Activated effector memory CD4-positive, alpha-beta T cell treated with Interleukin-2 at 50 U/mL for 16 hours (primary cell): Measurements from ENCODE around the gene SPEM2.
A peak's percentile ranks its signal among the peaks of the same experiment; 100 is the strongest.
"Not testable (repeated sequence)": the region's sequence is repeated elsewhere in the genome, so short reads cannot be mapped to it uniquely, and the experiment has no call there.

Experiments used
- DNase-seq: peaks from one replicate; pipeline ENCODE4 v3.0.0-alpha.2; 2020

Gene SPEM2

DNA sequence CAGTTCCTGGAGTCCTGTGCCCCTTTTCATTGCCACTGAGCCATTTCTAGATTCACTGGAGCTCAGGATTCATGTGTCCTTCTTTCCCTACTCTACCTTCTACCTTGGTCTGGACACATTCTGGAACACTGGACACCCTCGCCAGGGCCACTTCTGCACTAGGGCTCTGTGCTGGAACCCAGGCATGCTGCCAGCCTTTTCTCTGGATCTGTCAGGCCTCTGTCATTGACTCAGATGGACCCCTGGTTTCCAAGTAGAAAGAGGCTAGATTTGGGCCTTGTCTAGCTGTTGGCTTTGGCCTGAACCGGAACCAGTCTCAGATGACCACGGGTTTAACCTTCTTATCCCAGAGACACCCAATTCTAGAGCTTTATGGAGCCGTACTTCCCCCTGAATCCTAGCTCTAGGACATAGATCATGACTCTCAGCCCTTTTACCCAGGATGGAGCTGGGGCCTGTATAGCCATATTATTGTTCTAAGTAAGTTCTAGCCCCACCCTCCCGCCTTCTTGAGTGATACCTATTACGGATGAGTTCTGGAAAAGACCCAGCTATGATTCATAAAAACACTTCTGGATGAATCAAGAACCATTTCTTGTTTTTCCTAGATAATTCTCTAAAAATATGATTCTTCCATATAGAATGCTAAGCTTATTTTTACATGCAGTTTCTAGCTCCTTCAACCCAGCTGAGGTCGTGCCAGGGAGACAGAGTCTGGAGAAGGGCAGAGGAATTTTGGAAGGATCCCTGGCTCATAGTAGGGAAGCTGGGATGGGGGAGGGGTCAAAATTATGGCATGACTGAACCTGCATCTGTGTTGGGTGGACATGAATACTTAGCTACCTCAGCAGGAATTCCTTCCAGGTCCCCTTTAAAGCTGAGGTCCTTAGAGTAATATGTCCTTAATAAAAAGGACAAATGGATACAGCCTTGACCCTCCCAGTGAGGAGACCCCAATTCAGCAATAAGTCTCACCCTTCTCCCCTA is 18.4 kb downstream of the SPEM2 start:
- DNase-seq = no peak

DNA sequence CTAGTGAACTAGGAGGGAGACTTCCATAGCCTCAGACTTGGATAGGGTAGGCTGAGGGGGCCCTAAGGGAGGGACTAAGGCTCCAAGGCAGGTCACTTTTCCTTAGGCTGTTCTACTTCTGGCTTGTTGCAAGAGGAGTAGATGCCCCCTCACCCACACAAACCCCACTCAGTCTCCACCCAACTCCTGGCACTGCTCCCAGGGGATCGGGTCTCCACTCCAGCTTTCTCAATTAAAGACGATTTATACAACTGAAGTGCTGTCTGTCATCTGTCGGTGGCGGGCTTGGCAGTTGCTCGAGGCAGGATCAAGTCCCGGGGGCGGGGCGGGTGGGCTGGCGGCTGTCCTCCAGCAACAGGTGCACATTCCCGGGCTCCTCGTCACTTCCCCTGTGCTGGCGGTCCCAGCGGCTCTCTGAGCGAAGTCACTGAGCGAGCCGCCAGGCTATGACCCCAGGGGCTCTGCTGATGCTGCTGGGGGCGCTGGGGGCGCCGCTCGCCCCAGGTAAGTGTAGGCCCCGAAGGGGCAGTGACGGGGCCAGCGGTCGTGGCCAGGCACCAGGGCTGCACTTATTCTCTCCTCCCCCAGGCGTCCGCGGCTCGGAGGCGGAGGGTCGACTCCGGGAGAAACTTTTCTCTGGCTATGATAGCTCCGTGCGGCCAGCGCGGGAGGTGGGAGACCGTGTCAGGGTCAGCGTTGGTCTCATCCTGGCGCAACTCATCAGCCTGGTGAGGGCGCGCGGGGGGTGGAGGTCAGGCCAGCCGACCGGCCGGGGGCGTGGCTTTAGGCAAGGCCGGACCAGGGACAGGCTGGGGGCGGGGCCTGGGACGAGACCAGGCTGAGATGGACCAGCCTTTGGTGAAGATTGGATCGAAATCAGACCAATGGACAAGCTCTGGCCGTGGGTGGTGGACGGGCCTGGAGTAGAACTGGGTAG is 19.5 kb downstream of the SPEM2 start, which contains the start of gene CHRNB1:
Gene CHRNB1 (plus strand): TSS at position 380 of the 937 bp plus-strand sequence. CDS start 67 bp downstream, at position 447.
- DNase-seq = no peak

DNA sequence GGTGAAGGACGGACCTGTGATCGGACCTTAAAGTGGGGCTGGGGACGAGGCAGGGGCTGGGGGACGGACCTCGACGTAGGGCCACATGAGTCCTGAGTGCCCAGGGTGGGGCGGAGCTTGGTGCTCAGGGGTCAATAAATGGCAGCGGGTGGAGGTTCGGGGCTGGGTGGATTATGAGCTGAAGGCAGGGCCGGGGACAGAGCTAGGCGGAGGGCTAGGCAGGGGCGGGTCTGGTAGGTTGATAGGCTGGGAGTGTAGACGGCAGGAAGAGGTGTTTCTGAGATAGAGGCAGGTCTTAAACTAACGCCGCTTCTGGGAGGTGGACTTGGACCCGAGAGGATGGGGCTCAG is 20.2 kb downstream of the SPEM2 start:
- DNase-seq = peak; percentile 19

DNA sequence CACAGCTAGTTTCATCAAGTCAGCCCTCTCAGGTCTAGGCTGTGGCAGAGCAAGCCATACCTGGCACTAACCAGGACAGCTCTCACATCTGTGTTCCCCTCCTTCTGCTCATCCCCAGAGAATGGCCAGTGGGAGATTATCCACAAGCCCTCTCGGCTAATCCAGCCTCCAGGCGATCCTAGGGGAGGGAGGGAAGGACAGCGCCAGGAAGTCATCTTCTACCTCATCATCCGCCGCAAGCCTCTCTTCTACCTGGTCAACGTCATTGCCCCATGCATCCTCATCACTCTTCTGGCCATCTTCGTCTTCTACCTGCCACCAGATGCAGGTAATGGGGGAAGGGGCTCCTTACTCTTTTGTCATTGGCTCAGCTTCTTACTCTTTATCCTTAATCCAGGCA is 23.0 kb downstream of the SPEM2 start:
- DNase-seq = no peak

DNA sequence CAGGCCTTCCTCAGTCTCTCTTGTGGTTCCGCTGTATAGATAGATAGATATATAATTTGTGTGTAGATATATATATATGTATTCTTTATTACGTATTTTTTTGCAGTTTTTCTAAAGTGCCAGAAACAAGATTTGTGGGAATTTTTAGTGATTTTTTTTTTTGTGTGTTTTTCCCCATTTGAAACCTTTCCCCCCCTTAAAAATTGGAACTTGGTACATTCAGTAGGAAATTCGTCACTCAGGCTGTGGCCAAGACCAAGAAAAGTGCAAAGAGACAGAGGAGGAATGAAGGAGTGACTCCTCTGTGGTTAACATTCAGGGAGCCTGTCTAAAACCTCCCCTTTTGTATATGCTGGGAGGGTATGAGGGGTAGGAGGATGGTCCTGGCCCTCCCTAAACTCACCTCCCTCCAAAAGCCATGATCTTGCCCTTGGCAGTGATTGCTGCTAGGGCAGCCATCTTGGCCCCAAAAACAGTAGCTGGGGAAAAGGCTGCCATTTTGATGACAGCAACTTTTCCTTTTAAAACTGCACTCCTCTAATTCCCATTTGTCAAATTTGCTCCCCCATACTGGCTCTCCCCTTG is 34.6 kb downstream of the SPEM2 start:
- DNase-seq = no peak

DNA sequence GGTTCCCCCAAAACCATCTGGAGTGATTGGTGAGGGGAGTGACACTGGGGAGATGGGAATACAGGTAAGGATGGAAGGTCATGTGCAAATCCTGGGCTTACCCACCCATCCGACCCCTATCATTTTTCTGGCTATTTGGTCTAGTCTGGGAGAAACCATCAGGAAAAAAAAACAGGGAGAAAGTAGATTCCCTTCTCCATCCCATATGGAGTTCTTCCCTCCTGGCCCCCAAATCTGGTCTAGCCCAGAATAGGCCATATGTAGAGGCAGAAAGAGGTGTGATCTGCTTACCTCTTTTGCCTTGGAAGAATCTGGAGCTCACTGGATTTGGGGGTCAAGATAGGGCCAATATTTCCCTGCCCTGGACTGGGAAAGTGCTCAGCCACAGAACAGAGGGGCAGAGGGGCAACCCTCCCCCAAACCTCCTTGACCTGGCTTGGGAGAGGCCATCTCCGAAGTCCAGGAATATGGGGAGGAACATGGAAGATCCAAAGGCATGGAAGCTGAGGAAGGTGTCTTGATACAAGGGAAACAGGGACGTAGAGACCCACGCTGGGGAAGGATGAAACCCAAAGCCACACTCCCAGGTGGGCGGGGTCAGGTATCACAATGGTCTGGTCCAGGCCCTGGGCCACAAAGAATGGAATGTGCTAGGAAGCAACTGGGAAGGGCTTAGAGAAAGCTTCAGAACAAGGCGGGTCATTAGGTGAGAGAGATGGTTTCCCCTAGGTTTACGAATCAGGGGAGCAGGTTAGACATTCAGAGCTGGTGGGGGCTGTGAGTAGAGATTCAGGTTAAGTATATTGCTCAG is 35.6 kb downstream of the SPEM2 start:
- no peak for DNase-seq

DNA sequence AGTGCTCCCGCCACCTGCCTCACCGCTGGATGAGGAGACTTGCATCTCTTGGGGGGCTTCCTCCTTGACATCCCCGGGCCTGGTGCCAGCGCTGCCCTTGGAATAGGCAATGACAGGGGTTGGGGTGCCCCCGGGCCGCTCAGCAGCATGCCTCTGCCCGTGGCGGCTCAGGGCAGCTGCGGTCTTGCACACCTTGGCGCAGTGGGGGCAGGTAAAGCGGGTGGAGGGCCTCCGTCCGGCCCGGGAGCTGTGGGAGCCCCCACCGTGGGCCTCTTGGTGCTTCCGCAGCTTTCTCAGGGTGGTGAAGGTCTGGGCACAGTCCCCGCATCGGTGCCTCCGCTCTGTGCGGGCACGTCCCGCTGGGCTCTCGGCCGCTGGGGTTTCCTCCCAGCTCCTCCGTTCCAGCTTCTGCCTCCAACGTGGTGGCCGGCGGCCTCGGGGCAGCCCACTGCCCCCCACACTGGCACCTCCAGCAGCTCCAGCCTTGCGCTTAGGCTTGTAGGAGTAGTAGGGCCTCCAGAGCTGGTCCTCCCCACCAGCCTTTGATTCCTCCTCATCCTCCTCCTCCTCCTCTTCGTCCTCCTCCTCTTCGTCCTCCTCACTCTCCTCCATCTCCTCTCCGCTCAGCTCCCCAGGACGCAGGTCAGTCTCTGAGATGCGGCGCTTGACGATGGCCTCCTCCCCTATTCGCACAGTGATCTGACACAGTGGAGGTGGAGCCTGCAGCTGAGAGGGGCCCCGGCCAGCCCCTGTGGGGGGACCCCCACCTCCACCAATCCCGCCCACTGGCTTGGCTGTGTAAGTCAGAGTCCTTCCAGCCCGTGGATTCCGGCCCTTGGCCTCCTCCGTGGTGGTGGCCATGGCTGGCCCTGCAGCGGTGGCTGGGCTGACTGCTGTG is 37.3 kb downstream of the SPEM2 start:
- DNase-seq = no peak

DNA sequence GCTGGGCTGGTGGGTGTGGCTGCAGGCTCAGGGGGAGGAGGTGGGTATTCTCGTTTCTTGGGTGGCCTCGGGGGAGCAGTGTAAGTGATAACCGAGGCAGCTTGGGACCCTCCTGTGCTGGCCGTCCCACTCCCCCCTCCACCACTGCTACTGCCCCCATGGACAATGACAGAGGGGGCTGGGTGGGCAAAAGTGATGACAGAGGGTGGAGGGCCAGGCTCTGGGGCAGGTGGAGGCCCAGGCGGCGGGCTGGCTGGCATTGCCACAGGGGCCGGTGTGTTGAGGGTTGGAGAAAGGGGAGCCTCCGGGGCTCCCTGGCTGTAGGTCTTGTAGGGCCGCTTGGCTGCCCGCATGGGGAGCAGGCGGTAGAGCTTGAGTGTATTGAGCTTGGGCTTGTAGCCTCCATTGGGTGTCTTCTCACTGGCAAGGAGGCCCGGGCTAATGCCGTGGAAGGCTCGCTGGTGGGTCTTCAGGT is 38.0 kb downstream of the SPEM2 start:
- no peak for DNase-seq

DNA sequence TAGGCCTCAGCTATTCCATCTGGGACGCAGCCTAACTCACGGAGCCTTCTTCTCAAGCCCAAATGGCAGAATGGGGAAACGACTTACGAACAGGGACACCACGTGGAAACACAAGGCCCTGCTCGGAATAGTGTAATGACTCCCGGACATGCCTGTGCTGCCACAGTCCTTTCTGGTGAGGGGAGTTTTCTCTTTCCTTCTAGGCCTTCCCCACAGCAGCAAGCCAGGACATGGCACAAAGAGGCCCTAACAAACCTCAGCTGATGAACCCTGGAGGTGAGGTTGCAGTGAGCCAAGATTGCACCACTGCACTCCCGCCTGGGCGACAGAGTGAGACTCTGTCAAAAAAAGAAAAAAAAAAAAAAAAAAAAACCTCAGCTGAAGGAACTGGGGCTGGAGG is 38.7 kb downstream of the SPEM2 start:
- DNase-seq = no peak

DNA sequence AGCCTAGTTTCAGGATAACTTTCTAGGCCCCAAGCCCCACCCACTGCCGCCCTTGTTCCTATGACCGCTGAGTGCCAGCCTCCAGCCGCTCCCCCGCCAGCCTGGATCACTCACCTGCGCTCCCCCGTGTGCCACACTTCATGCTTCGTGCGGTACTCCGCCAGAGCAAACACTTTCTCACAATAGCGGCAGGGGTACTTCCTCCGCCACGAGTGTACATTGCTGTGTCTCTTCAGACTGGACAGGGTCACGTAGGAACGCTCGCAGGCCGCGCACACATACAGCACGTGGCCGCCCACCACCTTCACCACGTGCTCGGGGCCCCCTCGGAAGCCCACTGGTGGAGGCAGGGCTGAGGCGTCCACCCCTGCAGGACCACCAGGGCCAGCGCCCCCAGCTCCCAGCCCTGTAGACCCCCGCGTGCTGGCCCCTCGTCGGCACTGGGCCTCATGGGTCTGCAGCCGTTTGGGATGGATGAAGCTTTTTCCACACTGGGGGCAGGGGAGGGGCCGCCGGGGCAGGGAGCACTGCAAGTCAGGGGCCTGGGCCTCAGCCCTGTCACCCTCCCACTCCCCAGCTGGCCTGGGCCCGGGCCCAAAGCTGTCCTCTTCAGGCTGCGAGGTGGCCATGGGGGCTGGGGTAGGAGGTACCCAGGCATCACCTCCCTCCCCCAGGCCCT is 40.3 kb downstream of the SPEM2 start:
- DNase-seq = no peak

DNA sequence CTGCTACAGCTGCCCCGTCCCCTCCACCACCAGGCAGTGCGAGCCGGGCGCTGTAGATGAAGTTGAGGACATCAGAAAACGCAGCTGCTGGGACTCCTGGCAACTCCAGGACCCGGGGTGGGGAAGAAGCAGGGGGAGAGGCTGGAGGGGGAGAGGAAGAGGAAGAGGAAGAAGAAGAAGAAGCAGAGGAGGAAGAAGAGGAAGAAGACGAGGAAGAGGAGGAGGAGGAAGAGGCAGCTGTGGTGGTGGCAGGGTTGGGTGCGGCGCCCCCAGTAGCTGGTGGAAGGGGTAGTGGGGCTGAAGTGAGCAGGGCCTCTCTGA is 40.9 kb downstream of the SPEM2 start:
- no peak for DNase-seq

DNA sequence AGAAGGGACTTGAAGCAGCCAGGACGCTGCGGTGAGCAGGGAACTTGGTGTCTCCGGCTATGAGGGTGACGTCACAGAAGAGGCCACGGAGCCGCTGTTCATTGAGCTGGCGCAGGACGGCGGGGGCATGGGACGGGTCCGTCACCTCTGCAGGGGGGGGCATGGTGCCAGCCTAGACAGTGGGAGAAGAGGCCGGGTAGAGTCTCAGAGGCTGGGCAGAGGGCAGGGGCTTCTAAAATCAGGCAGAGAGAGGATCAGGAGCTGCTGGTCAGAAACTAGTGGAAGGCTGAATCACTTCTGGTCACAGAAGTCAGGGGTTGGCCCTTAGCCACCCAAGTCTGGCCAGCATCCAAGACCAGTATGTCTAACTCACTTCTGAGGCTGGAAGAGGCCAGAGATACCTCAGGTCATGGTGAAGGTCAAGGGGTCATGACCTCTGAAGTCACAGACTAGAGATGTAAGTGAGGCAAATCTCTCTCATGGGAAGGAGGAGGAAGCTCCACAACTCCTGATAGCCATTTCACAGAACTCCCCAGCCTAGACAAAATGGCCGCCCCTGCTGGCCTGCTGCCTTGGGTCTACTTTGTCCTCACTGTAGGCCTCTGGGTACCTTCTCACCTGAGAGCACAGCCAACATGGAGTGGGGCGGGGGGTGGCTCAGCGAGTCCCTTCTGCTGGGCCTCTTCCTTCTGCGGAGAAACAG is 41.4 kb downstream of the SPEM2 start:
- no peak for DNase-seq

DNA sequence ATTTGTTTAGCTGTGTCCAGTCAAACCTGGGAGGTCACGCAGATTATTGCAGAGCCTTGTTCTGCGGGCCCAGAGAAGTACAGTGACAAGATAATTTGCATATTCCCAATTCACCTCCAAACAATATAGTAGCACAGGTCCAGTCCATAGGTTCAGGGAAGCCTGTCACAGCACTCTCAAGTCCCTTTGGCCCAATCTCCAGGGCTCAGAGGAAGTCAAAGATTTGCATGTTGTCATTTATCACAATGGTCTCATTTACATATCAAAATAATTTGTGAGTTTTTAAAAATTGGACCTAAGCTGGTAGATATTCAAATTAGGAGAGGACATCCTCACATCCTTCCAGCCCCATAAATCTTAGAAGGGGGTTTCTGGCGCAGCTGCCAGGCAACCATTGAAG is 42.1 kb downstream of the SPEM2 start:
- no peak for DNase-seq

DNA sequence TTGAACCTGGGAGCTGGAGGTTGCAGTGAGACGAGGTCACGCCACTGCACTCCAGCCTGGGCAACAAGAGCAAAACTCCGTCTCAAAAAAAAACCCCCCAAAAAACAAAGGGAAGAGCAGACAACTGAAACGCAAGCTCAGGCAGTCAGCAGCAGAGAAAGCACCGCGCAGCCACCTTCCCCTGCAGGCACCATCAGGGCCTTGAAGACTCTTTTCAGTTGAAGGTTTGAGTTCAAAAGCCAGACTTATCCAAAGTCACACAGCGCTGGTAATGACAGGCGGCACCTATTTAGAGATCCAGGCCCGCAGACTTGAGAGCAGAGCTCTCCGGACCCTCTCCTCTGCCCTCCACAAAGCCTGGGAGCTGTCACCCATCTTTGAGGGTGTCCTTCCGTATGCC is 42.9 kb downstream of the SPEM2 start:
- DNase-seq = no peak

DNA sequence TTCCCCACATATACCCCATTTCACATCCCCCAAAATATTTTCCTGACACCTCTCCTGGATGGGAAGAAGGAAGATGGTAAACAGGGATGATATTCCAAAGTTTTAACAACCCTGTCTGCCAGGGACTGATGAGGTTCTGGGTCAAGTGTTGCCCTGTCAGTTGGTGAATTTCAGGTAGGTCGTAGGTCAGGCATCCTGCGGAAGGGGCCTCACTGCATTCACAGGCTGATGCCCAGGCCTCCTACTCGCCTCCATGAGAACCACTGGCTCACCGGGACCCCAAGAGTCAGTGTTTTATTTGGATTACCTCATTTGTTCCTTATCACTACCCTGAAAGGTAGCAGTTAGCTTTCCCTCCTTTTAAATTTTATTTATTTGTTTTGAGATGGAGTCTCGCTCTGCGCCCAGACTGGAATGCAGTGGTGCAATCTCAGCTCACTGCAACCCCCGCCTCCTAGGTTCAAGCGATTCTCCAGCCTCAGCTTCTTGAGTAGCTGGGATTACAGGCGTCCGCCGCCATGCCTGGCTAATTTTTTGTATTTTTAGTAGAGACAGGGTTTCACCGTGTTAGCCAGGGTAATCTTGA is 43.5 kb downstream of the SPEM2 start:
- DNase-seq = no peak

DNA sequence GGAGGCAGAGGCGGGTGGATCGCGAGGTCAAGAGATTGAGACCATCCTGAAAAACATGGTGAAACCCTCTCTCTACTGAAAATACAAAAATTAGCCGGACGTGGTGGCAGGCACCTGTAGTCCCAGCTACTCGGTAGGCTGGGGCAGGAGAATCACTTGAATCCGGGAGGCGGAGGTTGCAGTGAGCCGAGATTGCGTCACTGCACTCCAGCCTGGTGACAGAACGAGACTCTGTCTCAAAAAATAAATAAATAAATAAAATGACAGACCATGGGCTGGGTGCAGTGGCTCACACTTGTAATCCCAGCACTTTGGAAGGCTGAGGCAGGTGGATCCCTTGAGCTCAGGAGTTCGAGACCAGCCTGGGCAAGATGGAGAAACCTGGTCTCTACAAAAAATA is 44.4 kb downstream of the SPEM2 start:
- DNase-seq = not testable (repeated sequence)

DNA sequence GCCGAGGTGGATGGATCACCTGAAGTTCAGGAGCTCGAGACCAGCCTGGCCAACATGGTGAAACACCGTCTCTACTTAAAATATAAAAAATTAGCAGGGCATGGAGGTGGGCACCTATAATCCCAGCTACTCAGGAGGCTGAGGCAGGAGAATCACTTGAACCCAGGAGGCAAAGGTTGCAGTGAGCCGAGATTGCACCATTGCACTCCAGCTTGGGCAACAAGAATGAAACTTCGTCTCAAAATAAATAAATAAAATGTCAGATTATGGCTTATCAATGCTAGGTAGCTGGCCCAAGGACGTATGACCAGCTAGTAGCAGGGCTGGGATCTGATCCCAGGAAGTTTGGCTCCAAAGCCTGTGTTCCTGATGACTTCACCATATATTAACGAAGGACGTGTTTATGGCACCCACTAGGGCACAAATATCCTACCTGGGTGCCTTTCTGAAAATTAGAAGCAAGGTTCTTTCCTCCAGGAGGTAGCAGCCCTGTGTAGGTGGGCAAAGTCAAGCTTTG is 45.1 kb downstream of the SPEM2 start:
- DNase-seq = not testable (repeated sequence)

DNA sequence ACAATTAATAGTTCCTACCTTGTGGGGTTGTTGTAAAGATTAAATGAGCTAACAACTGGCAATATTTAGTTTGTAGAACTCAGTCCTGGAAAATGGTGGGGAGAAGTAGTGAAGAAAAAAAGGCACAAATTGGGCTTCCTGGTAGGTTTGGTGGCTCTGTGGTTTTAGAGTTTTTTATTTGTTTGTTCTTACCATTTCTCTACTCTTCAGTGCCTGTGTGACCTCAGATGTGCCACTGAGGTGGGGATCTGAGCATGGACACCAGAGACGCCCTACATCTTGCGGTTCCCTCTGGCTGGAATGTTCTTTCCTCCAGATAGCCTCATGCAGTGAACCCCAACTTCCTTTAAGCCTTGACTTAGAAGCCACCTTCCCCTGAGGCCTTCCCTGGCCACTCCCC is 46.3 kb downstream of the SPEM2 start:
- no peak for DNase-seq

DNA sequence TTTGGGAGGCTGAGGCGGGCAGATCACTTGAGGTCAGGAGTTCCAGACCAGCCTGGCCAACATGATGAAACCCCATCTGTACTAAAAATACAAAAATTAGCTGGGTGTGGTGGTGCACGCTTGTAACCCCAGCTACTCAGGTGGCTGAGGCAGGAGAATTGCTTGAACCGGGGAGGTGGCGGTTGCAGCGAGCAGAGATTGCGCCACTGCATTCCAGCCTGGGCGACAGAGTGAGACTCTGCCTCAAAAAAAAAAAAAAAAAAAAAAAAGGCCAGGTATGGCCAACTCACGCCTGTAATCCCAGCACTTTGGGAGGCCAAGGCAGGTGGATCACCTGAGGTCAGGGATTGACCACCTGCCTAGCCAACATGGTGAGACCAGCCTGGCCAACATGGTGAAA is 49.4 kb downstream of the SPEM2 start:
- DNase-seq = not testable (repeated sequence)
